Loucy (cell line): ENCODE results near the gene NEK7.

Experiments used
- H2AFZ ChIP-seq: fragments of 200-600 bp; sonication (generic); 2 replicates; pipeline ENCODE4 v1.6.0; 2016; ENCODE audit warnings: antibody characterized with exemption, mild to moderate bottlenecking, low read length, moderate library complexity
- H3F3A ChIP-seq: fragments of 200-600 bp; 2 replicates; pipeline ENCODE4 v1.6.0; 2016; ENCODE audit warnings: antibody characterized with exemption, low read depth, mild to moderate bottlenecking
- H3K27me3 ChIP-seq: fragments of 200-600 bp; sonication (generic); 2 replicates; pipeline ENCODE4 v1.6.1; 2014; ENCODE audit warnings: low read length, mild to moderate bottlenecking; ENCODE audit not compliant: insufficient read depth, poor library complexity, severe bottlenecking
- H3K36me3 ChIP-seq: fragments of 200-600 bp; sonication (generic); 2 replicates; pipeline ENCODE4 v1.6.1; 2016; ENCODE audit warnings: low read length; ENCODE audit not compliant: insufficient read depth
- H3K4me1 ChIP-seq: fragments of 200-600 bp; sonication (generic); 2 replicates; pipeline ENCODE4 v1.5.1; 2014; ENCODE audit warnings: low read length, mild to moderate bottlenecking; ENCODE audit not compliant: insufficient read depth, poor library complexity, severe bottlenecking
- H3K4me2 ChIP-seq: fragments of 200-600 bp; sonication (generic); 2 replicates; pipeline ENCODE4 v1.6.0; 2014; ENCODE audit warnings: antibody characterized with exemption, low read length, low read depth, mild to moderate bottlenecking; ENCODE audit not compliant: poor library complexity, severe bottlenecking
- H3K4me3 ChIP-seq: fragments of 200-600 bp; sonication (generic); 2 replicates; pipeline ENCODE4 v1.5.1; 2014; ENCODE audit warnings: low read length, mild to moderate bottlenecking, mixed read lengths; ENCODE audit not compliant: poor library complexity, severe bottlenecking
- H3K79me2 ChIP-seq: fragments of 200-600 bp; sonication (generic); 2 replicates; pipeline ENCODE4 v1.6.1; 2014; ENCODE audit warnings: low read length; ENCODE audit not compliant: insufficient read depth
- H3K9ac ChIP-seq: fragments of 200-600 bp; sonication (generic); 2 replicates; pipeline ENCODE4 v1.6.0; 2014; ENCODE audit warnings: mild to moderate bottlenecking, low read depth, low read length, moderate library complexity; ENCODE audit not compliant: poor library complexity, severe bottlenecking
- H3K9me2 ChIP-seq: fragments of 200-600 bp; sonication (generic); replicated peaks from 2 replicates; pipeline ENCODE4 v1.6.1; 2016; ENCODE audit warnings: low read depth, low read length, mixed read lengths
- H3K9me3 ChIP-seq: fragments of 200-600 bp; sonication (generic); 2 replicates; pipeline ENCODE4 v1.6.1; 2014; ENCODE audit warnings: mild to moderate bottlenecking, antibody characterized with exemption, low read length, low read depth; ENCODE audit not compliant: insufficient read depth
- H4K20me1 ChIP-seq: fragments of 200-600 bp; sonication (generic); 2 replicates; pipeline ENCODE4 v1.6.0; 2014; ENCODE audit warnings: antibody characterized with exemption, low read length, mild to moderate bottlenecking; ENCODE audit not compliant: insufficient read depth, poor library complexity, severe bottlenecking
- EZH2phosphoT487 ChIP-seq: fragments of 200-600 bp; IDR thresholded peaks from 2 replicates; pipeline ENCODE4 v1.6.1; 2018; ENCODE audit warnings: antibody characterized with exemption, mild to moderate bottlenecking, moderate library complexity, borderline replicate concordance
- TF ChIP-seq, protein P1 (sequence below): fragments of 200-600 bp; sonication (generic); conservative IDR thresholded peaks from 2 replicates; pipeline ENCODE4 v1.5.1; 2014; ENCODE audit warnings: mild to moderate bottlenecking, antibody characterized with exemption, low read length

Gene NEK7

DNA sequence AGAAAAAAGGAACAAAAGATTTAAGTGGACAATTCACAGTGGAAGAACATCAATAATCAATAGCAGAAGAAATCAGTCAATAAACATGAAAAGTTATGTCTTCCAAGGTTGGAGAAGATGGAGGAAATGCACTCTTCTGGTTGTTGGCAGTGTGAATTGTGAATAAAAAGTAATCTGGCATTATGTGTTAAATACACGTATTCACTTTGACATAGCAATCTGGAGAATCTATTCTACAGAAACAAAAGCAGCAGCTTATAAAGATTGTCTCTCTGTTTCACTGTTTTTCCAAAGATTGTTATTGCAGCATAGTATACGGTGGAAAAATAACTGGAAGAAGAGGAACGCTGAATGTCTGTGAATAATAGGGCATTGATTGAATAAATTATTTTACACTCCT, 169.4 kb downstream of the NEK7 start:
- Histone ChIP-seq H3K9me2 (no peaks in the 10 kb centered on the region), H3K79me2 (no peaks in the 10 kb centered on the region), H3K4me3 (no peak overlapping the region), H3K9me3 (no peaks in the 10 kb centered on the region), H3K27me3 (no peaks in the 10 kb centered on the region), H3F3A (no peaks in the 10 kb centered on the region), H3K9ac (no peak overlapping the region), H3K4me2 (no peak overlapping the region), H3K36me3 (peaks cover 11% of the 10 kb centered on the region; the same call in 1 of the 2 replicates), H3K4me1 (no peaks in the 10 kb centered on the region), H4K20me1 (no peaks in the 10 kb centered on the region), H2AFZ (no peak overlapping the region)
- no peak for TF ChIP-seq EZH2phosphoT487
- TF ChIP-seq, protein P1, sequence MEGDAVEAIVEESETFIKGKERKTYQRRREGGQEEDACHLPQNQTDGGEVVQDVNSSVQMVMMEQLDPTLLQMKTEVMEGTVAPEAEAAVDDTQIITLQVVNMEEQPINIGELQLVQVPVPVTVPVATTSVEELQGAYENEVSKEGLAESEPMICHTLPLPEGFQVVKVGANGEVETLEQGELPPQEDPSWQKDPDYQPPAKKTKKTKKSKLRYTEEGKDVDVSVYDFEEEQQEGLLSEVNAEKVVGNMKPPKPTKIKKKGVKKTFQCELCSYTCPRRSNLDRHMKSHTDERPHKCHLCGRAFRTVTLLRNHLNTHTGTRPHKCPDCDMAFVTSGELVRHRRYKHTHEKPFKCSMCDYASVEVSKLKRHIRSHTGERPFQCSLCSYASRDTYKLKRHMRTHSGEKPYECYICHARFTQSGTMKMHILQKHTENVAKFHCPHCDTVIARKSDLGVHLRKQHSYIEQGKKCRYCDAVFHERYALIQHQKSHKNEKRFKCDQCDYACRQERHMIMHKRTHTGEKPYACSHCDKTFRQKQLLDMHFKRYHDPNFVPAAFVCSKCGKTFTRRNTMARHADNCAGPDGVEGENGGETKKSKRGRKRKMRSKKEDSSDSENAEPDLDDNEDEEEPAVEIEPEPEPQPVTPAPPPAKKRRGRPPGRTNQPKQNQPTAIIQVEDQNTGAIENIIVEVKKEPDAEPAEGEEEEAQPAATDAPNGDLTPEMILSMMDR = no peak

DNA sequence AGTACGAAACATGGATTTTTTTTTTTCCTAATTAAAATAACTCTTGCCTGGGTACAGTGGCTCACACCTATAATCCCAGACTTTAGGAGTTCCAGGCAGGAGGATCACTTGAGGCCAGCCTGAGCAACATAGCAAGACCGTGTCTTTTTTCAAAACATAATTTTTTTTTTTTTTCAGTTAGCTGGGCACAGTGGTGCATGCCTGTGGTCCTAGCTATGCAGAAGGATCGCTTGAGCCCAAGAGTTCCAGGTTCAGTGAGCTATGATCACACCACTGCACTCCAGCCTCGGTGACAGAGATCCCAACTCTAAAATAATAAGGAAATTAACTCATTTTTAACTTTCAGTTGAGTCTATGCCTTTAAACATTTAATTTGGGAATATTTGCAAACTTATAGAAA, 170.1 kb downstream of the NEK7 start:
- no peaks in the 10 kb centered on the region for H3K27me3 ChIP-seq
- H3K4me3 ChIP-seq = no peak overlapping the region
- no peaks in the 10 kb centered on the region for H3K4me1 ChIP-seq
- H3F3A ChIP-seq = no peaks in the 10 kb centered on the region
- no peak overlapping the region for H3K9ac ChIP-seq
- H3K4me2 ChIP-seq = no peak overlapping the region
- no peaks in the 10 kb centered on the region for H4K20me1 ChIP-seq
- H3K9me3 ChIP-seq = no peaks in the 10 kb centered on the region
- H3K36me3 ChIP-seq = peaks cover 8% of the 10 kb centered on the region; the same call in 1 of the 2 replicates
- H2AFZ ChIP-seq = no peak overlapping the region
- TF ChIP-seq, protein P1 = no peak
- no peak for TF ChIP-seq EZH2phosphoT487
- H3K9me2 ChIP-seq = no peaks in the 10 kb centered on the region
- H3K79me2 ChIP-seq = no peaks in the 10 kb centered on the region

DNA sequence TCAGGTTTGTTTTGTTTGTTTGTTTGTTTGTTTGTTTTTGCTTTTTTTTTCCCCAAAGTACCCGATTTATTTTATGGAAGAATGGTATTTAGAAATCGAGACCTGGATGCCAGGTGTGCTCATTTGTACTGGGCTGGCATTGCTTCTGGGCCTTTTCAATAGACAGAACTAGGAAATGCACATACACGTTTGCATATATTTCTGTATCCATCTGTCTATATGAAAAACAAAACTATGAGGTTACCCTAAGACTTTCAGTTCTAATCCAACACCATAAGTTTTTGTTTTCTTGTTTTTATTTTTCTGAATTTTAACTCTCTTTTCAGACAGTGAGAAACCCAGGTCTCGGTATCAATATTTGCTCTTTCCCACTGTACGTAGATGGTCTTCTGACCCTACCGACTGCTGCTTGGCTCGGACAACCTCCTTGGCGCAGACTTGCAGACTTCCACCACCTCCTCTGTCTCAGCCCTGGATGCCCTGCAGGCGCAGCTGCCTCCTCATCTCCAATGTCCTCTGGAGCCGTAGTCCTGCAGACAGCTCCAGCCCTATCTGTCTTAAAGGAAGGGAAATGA, 171.7 kb downstream of the NEK7 start:
- no peaks in the 10 kb centered on the region for H3K4me1 ChIP-seq
- no peak overlapping the region for H3K4me3 ChIP-seq
- H2AFZ ChIP-seq = no peak overlapping the region
- no peaks in the 10 kb centered on the region for H3K79me2 ChIP-seq
- no peak overlapping the region for H3K9ac ChIP-seq
- H3K27me3 ChIP-seq = no peaks in the 10 kb centered on the region
- no peaks in the 10 kb centered on the region for H4K20me1 ChIP-seq
- H3K9me2 ChIP-seq = no peaks in the 10 kb centered on the region
- no peaks in the 10 kb centered on the region for H3F3A ChIP-seq
- no peaks in the 10 kb centered on the region for H3K9me3 ChIP-seq
- no peaks in the 10 kb centered on the region for H3K36me3 ChIP-seq
- H3K4me2 ChIP-seq = no peak overlapping the region
- TF ChIP-seq EZH2phosphoT487 = no peak
- TF ChIP-seq, protein P1 = no peak
